Peyer's patch (tissue), 4 donors: ENCODE data around the gene CRLF1. TPM values are rescaled to one million over a fixed set of nuclear protein-coding genes. Genes with fewer than 3 reads are reported as not detected.

Experiments used
- DNase-seq, 3 donors: peaks; one replicate each; pipeline ENCODE4 v3.0.0-alpha.2; 2017 to 2019
- H3K27ac ChIP-seq, 4 donors: fragments of 200-600 bp; sonication (generic); one replicate each; pipeline ENCODE4 v1.5.1; 2016 to 2019
- H3K27me3 ChIP-seq, 2 donors: fragments of 200-600 bp; sonication (generic); one replicate each; pipeline ENCODE4 v1.5.1; 2019
- H3K36me3 ChIP-seq, 3 donors: fragments of 200-600 bp; sonication (generic); one replicate each; pipeline ENCODE4 v1.5.1; 2016 to 2019
- H3K4me1 ChIP-seq, 4 donors: fragments of 200-600 bp; sonication (generic); one replicate each; pipeline ENCODE4 v1.5.1; 2016 to 2019
- H3K4me3 ChIP-seq, 4 donors: fragments of 200-600 bp; sonication (generic); 1 replicate in 3 of 4; 2 replicates in 1 of 4; pipeline ENCODE4 v1.5.1; 2016 to 2019; ENCODE audit warnings: mild to moderate bottlenecking in 1 of 4
- H3K9me3 ChIP-seq, 4 donors: fragments of 200-600 bp; sonication (generic); one replicate each; pipeline ENCODE4 v1.5.1; 2016 to 2019; ENCODE audit warnings: mild to moderate bottlenecking in 1 of 4
- CTCF ChIP-seq, 6 experiments: fragments of 450-650 bp in 4 of 6; fragments of 200-600 bp in 2 of 6; sonication (generic) in 1 of 6; IDR thresholded peaks; one replicate each; pipeline ENCODE4 v1.5.1; 2017 to 2019; ENCODE audit warnings: antibody characterized with exemption in 6 of 6, mild to moderate bottlenecking in 3 of 6, moderate library complexity in 1 of 6
- POLR2A ChIP-seq, 2 donors: fragments of 450-650 bp; IDR thresholded peaks; one replicate each; pipeline ENCODE4 v1.5.1; 2017; ENCODE audit warnings: antibody characterized with exemption in 2 of 2, mild to moderate bottlenecking in 2 of 2, moderate library complexity in 2 of 2
- total RNA-seq, 4 donors: library from RNA; depleted of rRNA; stranded (reverse); fragments of >200 nt; gene quantifications; one replicate each; pipeline ENCODE4 v1.1.0, GENCODE V29; 2016

The CRLF1 gene
- total RNA-seq, 4 donors from 2014 or later: 4.0 to 28.9 (median 23.3) TPM

GRCh38 chr19:18651300-18651699 lies 44.7 kb upstream of the CRLF1 start:
- Histone ChIP-seq H3K27me3 (no peaks in the 10 kb centered on the region), H3K4me1 (peaks cover 0 to 21% (median 1%) of the 10 kb centered on the region in 4 donors), H3K27ac (peak overlapping the region; percentile 55 to 86 (median 73)), H3K9me3 (no peaks in the 10 kb centered on the region), H3K4me3 (no peak overlapping the region), H3K36me3 (no peaks in the 10 kb centered on the region)
- TF ChIP-seq CTCF (IDR thresholded peaks at IDR 0.05): no peak
- no peak for TF ChIP-seq POLR2A (IDR thresholded peaks at IDR 0.05)
- no peak for DNase-seq

- Histone ChIP-seq H3K9me3 (no peaks in the 10 kb centered on the region), H3K36me3 (no peaks in the 10 kb centered on the region), H3K27ac (peak overlapping the region; percentile 55 to 86 (median 73)), H3K4me3 (no peak overlapping the region), H3K27me3 (no peaks in the 10 kb centered on the region), H3K4me1 (peaks cover 0 to 21% (median 1%) of the 10 kb centered on the region in 4 donors)
- TF ChIP-seq POLR2A (IDR thresholded peaks at IDR 0.05) (no peak), CTCF (IDR thresholded peaks at IDR 0.05) (no peak)
- peak in 1 of 3 donors; percentile 75 for DNase-seq
These were observed 44.0 kb upstream of the CRLF1 start for GRCh38 chr19:18650468-18651041.

- no peak for DNase-seq
- Histone ChIP-seq H3K27me3 (no peaks in the 10 kb centered on the region), H3K4me3 (no peak overlapping the region), H3K4me1 (peaks cover 0 to 24% (median 1%) of the 10 kb centered on the region in 4 donors), H3K9me3 (no peaks in the 10 kb centered on the region), H3K36me3 (no peaks in the 10 kb centered on the region), H3K27ac (peak overlapping the region; percentile 55 to 86 (median 73))
- no peak for TF ChIP-seq CTCF (IDR thresholded peaks at IDR 0.05)
- no peak for TF ChIP-seq POLR2A (IDR thresholded peaks at IDR 0.05)
These were observed 43.4 kb upstream of the CRLF1 start for GRCh38 chr19:18650021-18650390.

GRCh38 chr19:18649371-18650020 lies 42.9 kb upstream of the CRLF1 start:
- TF ChIP-seq POLR2A (IDR thresholded peaks at IDR 0.05): no peak
- Histone ChIP-seq H3K4me1 (peaks cover 0 to 29% (median 3%) of the 10 kb centered on the region in 4 donors), H3K36me3 (no peaks in the 10 kb centered on the region), H3K27me3 (no peaks in the 10 kb centered on the region), H3K27ac (peak overlapping the region; percentile 55 to 86 (median 73)), H3K4me3 (peak overlapping the region in 3 of 4 donors; percentile 2 to 14 (median 4)), H3K9me3 (no peaks in the 10 kb centered on the region)
- peak in 2 of 3 donors; percentile 31 to 69 for DNase-seq

GRCh38 chr19:18648973-18649315 lies 42.3 kb upstream of the CRLF1 start:
- no peak for DNase-seq
- peak overlapping the region; percentile 55 to 86 (median 73) for H3K27ac ChIP-seq
- no peak for TF ChIP-seq CTCF (IDR thresholded peaks at IDR 0.05)
- TF ChIP-seq POLR2A (IDR thresholded peaks at IDR 0.05): no peak
- no peaks in the 10 kb centered on the region for H3K9me3 ChIP-seq
- peak overlapping the region in 2 of 4 donors; percentile 2 to 14 for H3K4me3 ChIP-seq
- H3K4me1 ChIP-seq: peaks cover 0 to 29% (median 6%) of the 10 kb centered on the region in 4 donors
- H3K36me3 ChIP-seq: no peaks in the 10 kb centered on the region
- no peaks in the 10 kb centered on the region for H3K27me3 ChIP-seq

GRCh38 chr19:18647807-18648206 lies 41.2 kb upstream of the CRLF1 start:
- Histone ChIP-seq H3K27me3 (no peaks in the 10 kb centered on the region), H3K9me3 (no peaks in the 10 kb centered on the region), H3K36me3 (no peaks in the 10 kb centered on the region), H3K27ac (no peak overlapping the region), H3K4me3 (no peak overlapping the region), H3K4me1 (peaks cover 0 to 29% (median 6%) of the 10 kb centered on the region in 4 donors)
- TF ChIP-seq POLR2A (IDR thresholded peaks at IDR 0.05) (no peak), CTCF (IDR thresholded peaks at IDR 0.05) (no peak)
- no peak for DNase-seq
